Measurements from ENCODE around the gene GAS2L3. TPM values are rescaled to one million over a fixed set of nuclear protein-coding genes. Genes with fewer than 3 reads are reported as not detected.

GAS2L3 gene
- total RNA-seq = 1 to 10 TPM in 1 of 4 donors, under 1 TPM in 3; 0.12 to 3.8 (median 0.51) TPM

- Histone ChIP-seq H3K4me3 (peak within 1 kb of the TSS; percentile 62 to 89 (median 72)), H3K27ac (peak within 1 kb of the TSS; percentile 54 to 69 (median 68)), H3K4me1 (peaks cover 15 to 16% of the 10 kb centered on the region in 2 donors), H3K27me3 (peaks cover 0 to 3% (median 2%) of the 10 kb centered on the region in 3 donors), H3K9me3 (no peaks in the 10 kb centered on the region), H3K36me3 (no peaks in the 10 kb centered on the region)
- ATAC-seq (peak; percentile 91 to 92), DNase-seq (peak; percentile 69 to 71)
- in situ Hi-C loops (cut with MboI; ENCODE audit: low sequenced_read_pairs in 4 of 4) = loop anchor here in 3 of 4 donors (25.0 kb wide), 1 partner anchor 336 kb away; no protein-coding TSS in a partner anchor
- intact Hi-C loops (cut with DNase I; ENCODE audit: low total_unique reads) = loop anchor here (10.0 kb wide), 1 partner anchor 309 kb away; the partner anchor contains the start of genes DEPDC4 and SCYL2
- TF ChIP-seq, protein P1, sequence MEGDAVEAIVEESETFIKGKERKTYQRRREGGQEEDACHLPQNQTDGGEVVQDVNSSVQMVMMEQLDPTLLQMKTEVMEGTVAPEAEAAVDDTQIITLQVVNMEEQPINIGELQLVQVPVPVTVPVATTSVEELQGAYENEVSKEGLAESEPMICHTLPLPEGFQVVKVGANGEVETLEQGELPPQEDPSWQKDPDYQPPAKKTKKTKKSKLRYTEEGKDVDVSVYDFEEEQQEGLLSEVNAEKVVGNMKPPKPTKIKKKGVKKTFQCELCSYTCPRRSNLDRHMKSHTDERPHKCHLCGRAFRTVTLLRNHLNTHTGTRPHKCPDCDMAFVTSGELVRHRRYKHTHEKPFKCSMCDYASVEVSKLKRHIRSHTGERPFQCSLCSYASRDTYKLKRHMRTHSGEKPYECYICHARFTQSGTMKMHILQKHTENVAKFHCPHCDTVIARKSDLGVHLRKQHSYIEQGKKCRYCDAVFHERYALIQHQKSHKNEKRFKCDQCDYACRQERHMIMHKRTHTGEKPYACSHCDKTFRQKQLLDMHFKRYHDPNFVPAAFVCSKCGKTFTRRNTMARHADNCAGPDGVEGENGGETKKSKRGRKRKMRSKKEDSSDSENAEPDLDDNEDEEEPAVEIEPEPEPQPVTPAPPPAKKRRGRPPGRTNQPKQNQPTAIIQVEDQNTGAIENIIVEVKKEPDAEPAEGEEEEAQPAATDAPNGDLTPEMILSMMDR (IDR thresholded peaks at IDR 0.05 in 4 of 5, conservative IDR thresholded peaks at IDR 0.05 in 1 of 5) = no peak
- TF ChIP-seq POLR2A (IDR thresholded peaks at IDR 0.05) = peak; percentile 38 to 74
These were observed at the start of gene GAS2L3 for GRCh38 chr12:100573292-100574186. TSS of gene GAS2L3 (plus strand) at chr12:100573684. CDS start at chr12:100594905, 21,221 bp downstream.

- in situ Hi-C loops (cut with MboI; ENCODE audit: low sequenced_read_pairs in 4 of 4) (no loop called here), intact Hi-C loops (cut with DNase I; ENCODE audit: low total_unique reads) (no loop called here)
- Histone ChIP-seq H3K9me3 (no peaks in the 10 kb centered on the region), H3K27me3 (no peaks in the 10 kb centered on the region), H3K4me3 (no peak overlapping the region), H3K27ac (no peak overlapping the region), H3K36me3 (no peaks in the 10 kb centered on the region), H3K4me1 (no peaks in the 10 kb centered on the region)
- TF ChIP-seq POLR2A (IDR thresholded peaks at IDR 0.05) = no peak
- TF ChIP-seq, protein P1 (IDR thresholded peaks at IDR 0.05 in 4 of 5, conservative IDR thresholded peaks at IDR 0.05 in 1 of 5) = no peak
- ATAC-seq = no peak
- DNase-seq = no peak
These were observed 45.5 kb upstream of the GAS2L3 start for GRCh38 chr12:100528034-100528433.

DNA sequence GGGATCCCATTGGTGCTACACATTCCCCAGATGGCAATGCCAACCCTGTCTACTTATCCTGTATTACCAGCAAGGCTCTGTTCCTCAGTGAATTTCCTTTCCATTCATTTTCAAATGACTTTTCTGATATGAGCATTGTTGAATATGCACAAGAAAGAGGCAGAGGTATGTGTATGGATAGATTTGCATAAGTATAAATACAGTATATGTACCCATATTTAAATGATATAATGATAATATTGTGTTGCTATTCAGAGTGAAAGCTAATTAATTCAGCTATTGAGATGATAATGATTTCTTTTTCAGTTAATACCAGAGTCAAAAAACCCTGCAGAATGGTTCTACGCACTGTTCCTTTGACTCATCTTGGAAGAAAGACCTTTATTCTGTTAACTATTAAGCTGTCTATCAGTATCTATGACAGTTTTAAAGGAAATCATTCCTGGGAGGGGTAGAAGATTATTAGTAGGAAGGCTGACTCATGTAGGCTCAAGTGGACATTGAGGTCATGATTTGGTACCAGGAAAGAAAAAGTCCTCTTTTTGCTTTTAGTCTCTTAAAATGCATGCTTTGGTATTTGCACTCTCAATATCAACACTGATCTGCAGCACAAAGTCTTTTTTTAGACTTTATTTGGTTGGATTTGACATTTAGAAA is 44.9 kb upstream of the GAS2L3 start:
- H3K4me1 ChIP-seq = no peaks in the 10 kb centered on the region
- intact Hi-C loops (cut with DNase I; ENCODE audit: low total_unique reads) (no loop called here), in situ Hi-C loops (cut with MboI; ENCODE audit: low sequenced_read_pairs in 4 of 4) (no loop called here)
- no peaks in the 10 kb centered on the region for H3K9me3 ChIP-seq
- TF ChIP-seq, protein P1 (IDR thresholded peaks at IDR 0.05 in 4 of 5, conservative IDR thresholded peaks at IDR 0.05 in 1 of 5) = no peak
- no peak for TF ChIP-seq POLR2A (IDR thresholded peaks at IDR 0.05)
- no peaks in the 10 kb centered on the region for H3K27me3 ChIP-seq
- H3K4me3 ChIP-seq = no peak overlapping the region
- DNase-seq (no peak), ATAC-seq (no peak)
- no peak overlapping the region for H3K27ac ChIP-seq
- no peaks in the 10 kb centered on the region for H3K36me3 ChIP-seq

- Histone ChIP-seq H3K27ac (no peak overlapping the region), H3K36me3 (no peaks in the 10 kb centered on the region), H3K27me3 (no peaks in the 10 kb centered on the region), H3K9me3 (no peaks in the 10 kb centered on the region), H3K4me3 (no peak overlapping the region), H3K4me1 (no peaks in the 10 kb centered on the region)
- intact Hi-C loops (cut with DNase I; ENCODE audit: low total_unique reads) (no loop called here), in situ Hi-C loops (cut with MboI; ENCODE audit: low sequenced_read_pairs in 4 of 4) (no loop called here)
- no peak for TF ChIP-seq POLR2A (IDR thresholded peaks at IDR 0.05)
- TF ChIP-seq, protein P1 (IDR thresholded peaks at IDR 0.05 in 4 of 5, conservative IDR thresholded peaks at IDR 0.05 in 1 of 5) = no peak
- ATAC-seq = no peak
- no peak for DNase-seq
These were observed 43.6 kb upstream of the GAS2L3 start for GRCh38 chr12:100529756-100530350.
